GM20000 (cell line): Measurements from ENCODE around the gene BNC2.

Experiments used
- DNase-seq: peaks from one replicate; pipeline ENCODE4 v3.0.0; 2012; ENCODE audit warnings: low spot score
- TF ChIP-seq, protein P1 (sequence below): IDR thresholded peaks from 2 replicates; pipeline ENCODE4 v1.5.1; 2012; ENCODE audit warnings: mild to moderate bottlenecking, control low read depth; ENCODE audit errors: extremely low read depth, missing control alignments

Gene BNC2

DNA sequence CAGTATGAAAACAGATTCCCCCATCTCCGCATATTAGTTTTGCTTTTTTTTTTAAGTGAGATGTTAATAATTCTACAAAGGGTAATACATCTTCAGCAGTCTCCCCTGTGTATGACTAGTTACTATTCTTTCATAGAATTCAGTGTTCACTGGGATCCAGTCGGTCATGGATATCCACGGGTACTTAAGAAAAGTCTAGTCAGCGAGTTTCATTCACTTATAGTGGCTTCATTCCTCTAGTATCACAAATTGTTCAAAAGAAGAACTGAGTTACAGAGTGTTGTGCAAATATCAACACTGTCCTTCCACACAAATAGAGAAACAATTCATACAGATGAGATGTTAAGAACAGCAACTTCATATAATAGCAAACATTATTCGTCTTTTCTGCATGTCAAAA, 35.7 kb downstream of the BNC2 start:
- no peak for DNase-seq

DNA sequence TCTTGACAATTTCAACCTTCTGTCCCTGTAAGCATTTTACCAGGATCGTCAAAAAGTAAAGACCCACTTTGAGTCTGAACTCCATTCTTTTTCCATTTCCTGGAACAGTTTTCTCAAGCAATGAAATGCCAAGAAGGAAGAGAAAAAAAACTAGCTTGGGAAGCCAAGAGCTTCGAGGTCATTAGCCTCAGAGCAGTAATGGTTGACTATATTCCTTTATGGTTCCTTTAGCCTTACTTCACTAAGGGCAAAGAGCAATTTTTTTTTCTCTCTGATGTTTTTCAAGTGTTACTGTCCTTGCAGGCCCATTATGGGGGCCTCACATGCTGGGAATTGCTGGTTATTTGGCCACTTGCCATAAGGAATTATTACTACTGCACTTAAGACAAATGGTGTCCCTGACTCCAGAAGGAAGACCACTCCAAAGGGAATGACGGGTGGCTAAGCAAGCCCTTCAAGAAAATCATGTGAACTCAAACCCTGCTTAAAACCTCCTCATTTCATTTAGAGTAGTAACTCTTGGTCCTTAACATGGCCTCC, 37.1 kb downstream of the BNC2 start:
- DNase-seq: no peak
- TF ChIP-seq, protein P1, sequence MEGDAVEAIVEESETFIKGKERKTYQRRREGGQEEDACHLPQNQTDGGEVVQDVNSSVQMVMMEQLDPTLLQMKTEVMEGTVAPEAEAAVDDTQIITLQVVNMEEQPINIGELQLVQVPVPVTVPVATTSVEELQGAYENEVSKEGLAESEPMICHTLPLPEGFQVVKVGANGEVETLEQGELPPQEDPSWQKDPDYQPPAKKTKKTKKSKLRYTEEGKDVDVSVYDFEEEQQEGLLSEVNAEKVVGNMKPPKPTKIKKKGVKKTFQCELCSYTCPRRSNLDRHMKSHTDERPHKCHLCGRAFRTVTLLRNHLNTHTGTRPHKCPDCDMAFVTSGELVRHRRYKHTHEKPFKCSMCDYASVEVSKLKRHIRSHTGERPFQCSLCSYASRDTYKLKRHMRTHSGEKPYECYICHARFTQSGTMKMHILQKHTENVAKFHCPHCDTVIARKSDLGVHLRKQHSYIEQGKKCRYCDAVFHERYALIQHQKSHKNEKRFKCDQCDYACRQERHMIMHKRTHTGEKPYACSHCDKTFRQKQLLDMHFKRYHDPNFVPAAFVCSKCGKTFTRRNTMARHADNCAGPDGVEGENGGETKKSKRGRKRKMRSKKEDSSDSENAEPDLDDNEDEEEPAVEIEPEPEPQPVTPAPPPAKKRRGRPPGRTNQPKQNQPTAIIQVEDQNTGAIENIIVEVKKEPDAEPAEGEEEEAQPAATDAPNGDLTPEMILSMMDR: no peak

More for the DNA sequence above, 35.7 kb downstream of the BNC2 start:
- TF ChIP-seq, protein P1: no peak

DNA sequence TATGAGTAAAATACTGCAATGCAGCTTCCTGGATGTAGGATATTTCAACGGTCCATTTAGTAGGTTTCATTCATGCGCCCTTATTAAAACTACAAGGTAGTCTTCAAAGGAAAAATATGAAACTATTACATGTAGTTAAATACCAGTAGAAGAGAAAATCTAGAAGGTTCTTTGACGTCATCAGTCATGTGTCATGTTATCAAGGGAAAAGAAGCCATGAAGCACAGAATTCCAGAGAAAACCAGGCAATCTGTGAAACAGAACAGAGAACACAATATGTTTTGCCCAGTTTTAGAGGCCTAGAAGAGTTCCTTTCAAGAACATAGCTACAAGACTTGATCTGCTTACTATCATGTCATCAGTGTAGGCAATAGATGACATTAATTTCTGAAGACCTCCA, 38.4 kb downstream of the BNC2 start:
- DNase-seq: no peak
- TF ChIP-seq, protein P1: no peak

DNA sequence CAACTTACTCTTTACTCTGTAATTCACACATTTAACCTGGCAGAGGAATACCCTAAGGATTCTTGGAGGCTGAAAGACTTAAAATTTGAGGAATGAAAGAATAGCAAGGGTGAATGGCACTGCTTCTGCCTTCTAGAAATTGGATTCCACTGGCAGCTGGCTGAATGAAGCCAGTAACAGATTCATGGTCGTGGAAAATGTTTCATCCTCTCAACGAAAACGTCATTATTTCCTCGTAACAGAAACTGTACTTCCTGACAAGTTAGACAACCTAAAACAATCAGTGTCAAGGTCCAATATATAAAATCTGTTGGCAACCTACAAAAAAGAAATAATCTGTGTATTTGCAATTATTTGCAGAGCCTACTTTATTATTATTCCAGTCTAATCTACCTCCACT, 39.7 kb downstream of the BNC2 start:
- TF ChIP-seq, protein P1: no peak

DNA sequence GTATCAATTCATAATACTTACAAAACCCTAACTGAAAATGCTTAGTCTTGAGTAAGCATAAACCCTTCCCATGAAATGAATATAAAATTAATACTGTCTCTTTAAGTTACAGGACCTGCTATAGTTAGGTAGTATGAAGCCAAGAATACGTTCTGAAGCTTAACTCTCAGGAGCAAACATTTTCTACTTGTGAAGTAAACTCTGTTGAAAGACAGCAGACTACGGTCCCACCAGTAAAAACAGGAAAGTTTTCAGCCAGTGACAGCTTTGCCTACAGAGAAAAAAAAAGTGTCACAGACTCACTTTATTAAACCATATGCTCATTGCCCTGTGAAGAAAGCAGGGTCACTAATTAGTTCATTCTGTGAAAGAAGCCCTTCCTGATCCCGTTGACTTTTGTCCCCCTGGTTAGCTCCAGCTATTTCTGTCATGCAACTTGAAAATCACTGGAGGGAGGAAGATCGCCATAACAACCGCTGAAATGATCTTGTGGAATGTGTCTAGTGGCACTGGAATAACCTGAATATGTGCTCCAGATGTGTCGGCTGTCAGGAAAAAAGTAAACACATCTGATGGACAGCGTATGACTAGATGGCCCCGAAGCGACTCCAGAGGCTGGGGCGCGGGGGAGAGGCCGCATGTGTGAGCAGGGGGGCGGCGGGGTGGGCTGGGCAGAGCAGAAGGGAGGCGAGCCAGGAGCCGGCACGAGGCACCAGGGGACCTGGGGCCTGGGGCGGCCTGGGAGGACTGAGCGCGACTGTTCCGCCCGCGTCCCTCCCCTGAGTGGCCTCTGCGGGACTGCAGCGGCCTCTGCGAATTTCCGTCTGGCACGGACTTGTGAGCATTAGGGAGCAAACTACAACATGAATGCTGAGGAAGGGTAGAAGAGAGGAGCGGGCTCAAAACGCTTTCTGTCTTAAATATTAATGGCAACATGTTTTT, 41.9 kb downstream of the BNC2 start:
- no peak for DNase-seq
- TF ChIP-seq, protein P1: no peak

More for the DNA sequence above, 39.7 kb downstream of the BNC2 start:
- no peak for DNase-seq

DNA sequence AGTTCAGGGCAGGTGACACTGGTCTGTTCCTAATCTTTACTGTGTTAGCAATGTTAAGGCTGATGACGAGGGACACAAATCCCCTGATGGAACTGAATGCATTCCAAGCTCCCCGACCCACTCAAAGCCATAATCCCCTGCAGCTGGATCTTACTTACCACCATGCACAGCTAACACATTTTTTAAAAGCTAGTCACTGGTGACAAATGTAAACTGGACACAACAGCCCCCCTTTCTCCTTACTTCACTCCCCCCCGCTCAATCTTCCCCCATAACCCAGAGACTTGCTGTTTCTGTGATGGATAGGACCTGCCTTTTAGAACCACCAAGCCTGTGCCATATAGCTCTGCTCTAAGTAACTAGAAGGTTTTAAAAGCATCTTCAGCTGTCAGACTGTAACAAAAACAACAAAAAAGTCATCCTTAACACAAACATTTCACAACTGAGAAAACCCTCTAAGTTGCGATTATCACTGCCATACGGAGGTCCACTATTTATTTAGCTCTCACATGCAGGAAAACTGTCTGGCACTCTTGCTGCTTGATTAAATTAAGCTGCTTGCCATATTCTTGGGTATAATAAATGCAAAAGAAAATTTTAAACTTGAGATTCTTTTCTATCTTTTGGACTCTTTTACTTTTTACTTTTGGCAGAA, 44.4 kb downstream of the BNC2 start:
- TF ChIP-seq, protein P1: no peak
- DNase-seq: no peak

DNA sequence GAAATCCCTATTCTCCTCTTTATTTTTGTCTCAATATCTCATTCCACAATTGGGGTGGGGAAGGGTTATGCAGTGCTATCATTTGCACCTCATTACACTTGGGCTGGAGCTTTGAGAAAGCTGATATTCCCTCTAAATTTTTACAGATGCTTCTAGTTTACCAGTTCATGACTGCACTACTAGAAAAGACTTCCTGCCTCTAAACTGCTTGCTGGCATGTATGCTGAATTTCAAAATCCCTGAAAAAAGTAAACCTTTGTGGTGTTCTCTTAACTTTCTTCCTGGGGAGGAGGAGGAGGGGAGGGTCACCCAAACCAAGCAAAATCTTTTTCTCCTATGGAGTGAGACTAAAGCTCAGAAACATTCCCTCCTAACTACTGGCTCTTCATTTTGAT, 45.1 kb downstream of the BNC2 start:
- DNase-seq: no peak
- TF ChIP-seq, protein P1: no peak
